Mesendoderm (in vitro differentiated cells): Measurements from ENCODE around the gene ITLN1.

Source experiments
- DNase-seq: peaks from one replicate; pipeline ENCODE4 v3.0.0; 2013
- H2AK5ac ChIP-seq: 2 replicates; pipeline ENCODE4 v1.6.1; 2013; ENCODE audit warnings: low read length, inconsistent platforms
- H2BK120ac ChIP-seq: 2 replicates; pipeline ENCODE4 v1.6.1; 2013; ENCODE audit warnings: low read depth, mild to moderate bottlenecking, low read length, moderate library complexity, mixed read lengths
- H2BK15ac ChIP-seq: replicated peaks from 2 replicates; pipeline ENCODE4 v1.6.1; 2013; ENCODE audit warnings: low read depth, mild to moderate bottlenecking, moderate library complexity
- H2BK5ac ChIP-seq: 2 replicates; pipeline ENCODE4 v1.6.1; 2013; ENCODE audit warnings: low read length, inconsistent platforms
- H3K18ac ChIP-seq: 2 replicates; pipeline ENCODE4 v1.6.1; 2013; ENCODE audit warnings: mild to moderate bottlenecking, low read length, mixed read lengths
- H3K23ac ChIP-seq: one replicate; pipeline ENCODE4 v1.6.1; 2013; ENCODE audit warnings: low read length
- H3K27ac ChIP-seq: 2 replicates; pipeline ENCODE4 v1.5.1; 2013; ENCODE audit warnings: low read depth, mild to moderate bottlenecking, inconsistent platforms, low read length, moderate library complexity
- H3K27me3 ChIP-seq: 2 replicates; pipeline ENCODE4 v1.6.1; 2013; ENCODE audit warnings: low read length, control low read depth, mild to moderate bottlenecking, inconsistent platforms; ENCODE audit not compliant: insufficient read depth, poor library complexity
- H3K36me3 ChIP-seq: 2 replicates; pipeline ENCODE4 v1.6.1; 2013; ENCODE audit warnings: low read length, inconsistent platforms; ENCODE audit not compliant: control insufficient read depth, insufficient read depth
- H3K4ac ChIP-seq: one replicate; pipeline ENCODE4 v1.6.1; 2013; ENCODE audit warnings: low read depth, mild to moderate bottlenecking, low read length, moderate library complexity
- H3K4me1 ChIP-seq: 2 replicates; pipeline ENCODE4 v1.6.1; 2013; ENCODE audit warnings: low read depth, low read length, inconsistent platforms; ENCODE audit not compliant: control insufficient read depth
- H3K4me2 ChIP-seq: 2 replicates; pipeline ENCODE4 v1.6.1; 2013; ENCODE audit warnings: low read length
- H3K4me3 ChIP-seq: 2 replicates; pipeline ENCODE4 v1.5.1; 2013; ENCODE audit warnings: mild to moderate bottlenecking, low read length
- H3K56ac ChIP-seq: one replicate; pipeline ENCODE4 v1.6.1; 2013; ENCODE audit warnings: low read length
- H3K79me1 ChIP-seq: 2 replicates; pipeline ENCODE4 v1.6.1; 2013; ENCODE audit warnings: low read length, inconsistent platforms
- H3K79me2 ChIP-seq: 2 replicates; pipeline ENCODE4 v1.6.1; 2013; ENCODE audit warnings: mild to moderate bottlenecking, low read length; ENCODE audit not compliant: control insufficient read depth, insufficient read depth
- H3K9ac ChIP-seq: 2 replicates; pipeline ENCODE4 v1.6.1; 2013; ENCODE audit warnings: low read length, inconsistent platforms
- H4K5ac ChIP-seq: one replicate; pipeline ENCODE4 v1.6.1; 2013; ENCODE audit warnings: low read length
- H4K8ac ChIP-seq: one replicate; pipeline ENCODE4 v1.6.1; 2013; ENCODE audit warnings: low read depth, mild to moderate bottlenecking, control low read depth, low read length, moderate library complexity
- WGBS: extraction: QIAGEN DNeasy Blood & Tissue Kit; methylation state at CpG from one replicate; pipeline ENCODE4 v1.1.7; 2013; ENCODE audit warnings: low lambda C conversion rate, missing lambda C conversion rate; ENCODE audit not compliant: insufficient coverage; ENCODE audit errors: extremely low coverage; 5-methylcytosine and 5-hydroxymethylcytosine counted together

The ITLN1 gene

GRCh38 chr1:160859166-160859565, 25.8 kb downstream of the ITLN1 start:
- Histone ChIP-seq H3K27ac (no peak overlapping the region), H2BK15ac (no peak overlapping the region), H4K8ac (no peak overlapping the region), H3K18ac (no peak overlapping the region), H3K4me2 (no peak overlapping the region), H3K9ac (no peak overlapping the region), H4K5ac (no peak overlapping the region), H3K79me2 (no peaks in the 10 kb centered on the region), H3K4me3 (no peak overlapping the region), H3K56ac (no peak overlapping the region), H3K79me1 (no peaks in the 10 kb centered on the region), H2BK5ac (no peak overlapping the region), H2BK120ac (no peak overlapping the region), H2AK5ac (no peak overlapping the region), H3K4me1 (no peaks in the 10 kb centered on the region), H3K4ac (no peak overlapping the region), H3K23ac (no peak overlapping the region), H3K27me3 (no peaks in the 10 kb centered on the region), H3K36me3 (no peaks in the 10 kb centered on the region)
- DNase-seq: no peak
- WGBS: no CpG with 5 or more reads among the region's 5 CpGs

GRCh38 chr1:160858507-160858906, 26.5 kb downstream of the ITLN1 start:
- Histone ChIP-seq H3K56ac (no peak overlapping the region), H3K23ac (no peak overlapping the region), H3K79me2 (no peaks in the 10 kb centered on the region), H3K27ac (no peak overlapping the region), H3K4me1 (no peaks in the 10 kb centered on the region), H3K4ac (no peak overlapping the region), H2BK15ac (no peak overlapping the region), H4K5ac (no peak overlapping the region), H2BK120ac (no peak overlapping the region), H3K27me3 (no peaks in the 10 kb centered on the region), H3K79me1 (no peaks in the 10 kb centered on the region), H3K36me3 (no peaks in the 10 kb centered on the region), H2AK5ac (no peak overlapping the region), H3K18ac (no peak overlapping the region), H3K4me2 (no peak overlapping the region), H2BK5ac (no peak overlapping the region), H4K8ac (no peak overlapping the region), H3K9ac (no peak overlapping the region), H3K4me3 (no peak overlapping the region)
- WGBS: no CpG with 5 or more reads among the region's 3 CpGs
- no peak for DNase-seq

- no peak overlapping the region for H4K8ac ChIP-seq
- H3K23ac ChIP-seq: no peak overlapping the region
- no peak overlapping the region for H2AK5ac ChIP-seq
- H3K56ac ChIP-seq: no peak overlapping the region
- H3K4ac ChIP-seq: no peak overlapping the region
- DNase-seq: no peak
- no peak overlapping the region for H3K4me3 ChIP-seq
- no peak overlapping the region for H3K27ac ChIP-seq
- H3K4me1 ChIP-seq: no peaks in the 10 kb centered on the region
- no peak overlapping the region for H3K9ac ChIP-seq
- no peaks in the 10 kb centered on the region for H3K79me2 ChIP-seq
- no peak overlapping the region for H2BK15ac ChIP-seq
- no peaks in the 10 kb centered on the region for H3K27me3 ChIP-seq
- H3K36me3 ChIP-seq: no peaks in the 10 kb centered on the region
- H3K18ac ChIP-seq: no peak overlapping the region
- no peak overlapping the region for H2BK5ac ChIP-seq
- no peaks in the 10 kb centered on the region for H3K79me1 ChIP-seq
- H4K5ac ChIP-seq: no peak overlapping the region
- WGBS: no CpG with 5 or more reads among the region's 4 CpGs
- no peak overlapping the region for H3K4me2 ChIP-seq
- no peak overlapping the region for H2BK120ac ChIP-seq
These were observed 26.9 kb downstream of the ITLN1 start for GRCh38 chr1:160858097-160858496.

GRCh38 chr1:160855181-160855981, 29.6 kb downstream of the ITLN1 start:
- H3K36me3 ChIP-seq: no peaks in the 10 kb centered on the region
- no peak for DNase-seq
- H3K4ac ChIP-seq: no peak overlapping the region

GRCh38 chr1:160853754-160854153, 31.2 kb downstream of the ITLN1 start:
- Histone ChIP-seq H2BK15ac (no peak overlapping the region), H4K5ac (no peak overlapping the region), H2BK120ac (no peak overlapping the region), H3K27me3 (no peaks in the 10 kb centered on the region), H3K27ac (no peak overlapping the region), H3K18ac (no peak overlapping the region), H3K79me2 (no peaks in the 10 kb centered on the region), H3K4ac (no peak overlapping the region), H3K4me2 (no peak overlapping the region), H3K56ac (no peak overlapping the region), H2BK5ac (no peak overlapping the region), H3K79me1 (no peaks in the 10 kb centered on the region), H3K4me1 (no peaks in the 10 kb centered on the region), H3K23ac (no peak overlapping the region), H3K9ac (no peak overlapping the region), H2AK5ac (no peak overlapping the region), H4K8ac (no peak overlapping the region), H3K4me3 (no peak overlapping the region), H3K36me3 (no peaks in the 10 kb centered on the region)
- no CpG with 5 or more reads among the region's 2 CpGs for WGBS
- no peak for DNase-seq

More at GRCh38 chr1:160855181-160855981, 29.6 kb downstream of the ITLN1 start:
- no peak overlapping the region for H4K5ac ChIP-seq
- no peaks in the 10 kb centered on the region for H3K4me1 ChIP-seq
- no peak overlapping the region for H3K4me2 ChIP-seq
- no peak overlapping the region for H3K18ac ChIP-seq
- no peak overlapping the region for H4K8ac ChIP-seq
- H3K23ac ChIP-seq: no peak overlapping the region
- no peaks in the 10 kb centered on the region for H3K79me2 ChIP-seq
- H2BK5ac ChIP-seq: no peak overlapping the region
- WGBS: no CpG with 5 or more reads among the region's 9 CpGs
- no peaks in the 10 kb centered on the region for H3K27me3 ChIP-seq
- H3K9ac ChIP-seq: no peak overlapping the region
- no peak overlapping the region for H3K27ac ChIP-seq
- H2BK120ac ChIP-seq: no peak overlapping the region
- H3K56ac ChIP-seq: no peak overlapping the region
- no peaks in the 10 kb centered on the region for H3K79me1 ChIP-seq
- no peak overlapping the region for H2BK15ac ChIP-seq
- no peak overlapping the region for H3K4me3 ChIP-seq
- H2AK5ac ChIP-seq: no peak overlapping the region

- H2BK120ac ChIP-seq: no peak overlapping the region
- no peaks in the 10 kb centered on the region for H3K36me3 ChIP-seq
- H2AK5ac ChIP-seq: no peak overlapping the region
- H3K4me3 ChIP-seq: no peak overlapping the region
- H3K9ac ChIP-seq: no peak overlapping the region
- H4K8ac ChIP-seq: no peak overlapping the region
- H3K79me2 ChIP-seq: no peaks in the 10 kb centered on the region
- H3K4ac ChIP-seq: no peak overlapping the region
- no peak overlapping the region for H3K4me2 ChIP-seq
- H3K56ac ChIP-seq: no peak overlapping the region
- H3K18ac ChIP-seq: no peak overlapping the region
- no peaks in the 10 kb centered on the region for H3K4me1 ChIP-seq
- H3K79me1 ChIP-seq: no peaks in the 10 kb centered on the region
- no peak overlapping the region for H2BK15ac ChIP-seq
- no CpG with 5 or more reads among the region's 3 CpGs for WGBS
- H4K5ac ChIP-seq: no peak overlapping the region
- H3K23ac ChIP-seq: no peak overlapping the region
- no peak overlapping the region for H3K27ac ChIP-seq
- H2BK5ac ChIP-seq: no peak overlapping the region
- DNase-seq: no peak
- H3K27me3 ChIP-seq: no peaks in the 10 kb centered on the region
These were observed 32.0 kb downstream of the ITLN1 start for GRCh38 chr1:160853014-160853413.
